ENCODE results near the gene INPP5D.
"Not testable (repeated sequence)": the region's sequence is repeated elsewhere in the genome, so short reads cannot be mapped to it uniquely, and the experiment has no call there.

The INPP5D gene

GRCh38 chr2:233121856-233122255, 61.7 kb downstream of the INPP5D start:
- DNase-seq = no peak

- DNase-seq = no peak
Observed at GRCh38 chr2:233122541-233122940, 62.4 kb downstream of the INPP5D start.

GRCh38 chr2:233123576-233123975, 63.4 kb downstream of the INPP5D start:
- DNase-seq = not testable (repeated sequence)

GRCh38 chr2:233124421-233125080, 64.4 kb downstream of the INPP5D start:
- no peak for DNase-seq

- DNase-seq = no peak
Observed at GRCh38 chr2:233125455-233126065, 65.4 kb downstream of the INPP5D start.

GRCh38 chr2:233129351-233129978, 69.3 kb downstream of the INPP5D start:
- no peak for DNase-seq

- DNase-seq = no peak
Observed at GRCh38 chr2:233130024-233130423, 69.9 kb downstream of the INPP5D start.

GRCh38 chr2:233130481-233131020, 70.4 kb downstream of the INPP5D start:
- no peak for DNase-seq

GRCh38 chr2:233131936-233132720, 72.0 kb downstream of the INPP5D start:
- no peak for DNase-seq

- DNase-seq = no peak
Observed at GRCh38 chr2:233133239-233133638, 73.1 kb downstream of the INPP5D start.

GRCh38 chr2:233135421-233135820, 75.3 kb downstream of the INPP5D start:
- DNase-seq = no peak

- no peak for DNase-seq
Observed at GRCh38 chr2:233137040-233137439, 76.9 kb downstream of the INPP5D start.

GRCh38 chr2:233140077-233140585, 80.0 kb downstream of the INPP5D start:
- no peak for DNase-seq

- no peak for DNase-seq
Observed at GRCh38 chr2:233140978-233141377, 80.8 kb downstream of the INPP5D start.

- DNase-seq = no peak
Observed at GRCh38 chr2:233141901-233142300, 81.8 kb downstream of the INPP5D start.

- DNase-seq = no peak
Observed at GRCh38 chr2:233142355-233142897, 82.3 kb downstream of the INPP5D start.

GRCh38 chr2:233143700-233144331, 83.7 kb downstream of the INPP5D start:
- no peak for DNase-seq

- DNase-seq = no peak
Observed at GRCh38 chr2:233145726-233146125, 85.6 kb downstream of the INPP5D start.

GRCh38 chr2:233146194-233146593, 86.1 kb downstream of the INPP5D start:
- DNase-seq = no peak

- DNase-seq = no peak
Observed at GRCh38 chr2:233147136-233147828, 87.1 kb downstream of the INPP5D start.

GRCh38 chr2:233147829-233148167, 87.7 kb downstream of the INPP5D start:
- no peak for DNase-seq

GRCh38 chr2:233148354-233148753, 88.2 kb downstream of the INPP5D start:
- no peak for DNase-seq
